HG03457 (cell line): ENCODE data around the gene CHMP4A.
"Not testable (repeated sequence)": the region's sequence is repeated elsewhere in the genome, so short reads cannot be mapped to it uniquely, and the experiment has no call there.

Experiments used
- ATAC-seq: cut with Tn5 transposase; IDR thresholded peaks from one replicate; pipeline ENCODE4 v1.9.1; 2021; ENCODE audit warnings: moderate number of reproducible peaks; ENCODE audit not compliant: unreplicated experiment

Gene CHMP4A

GRCh38 chr14:24226473-24226872, 13.2 kb upstream of the CHMP4A start:
- ATAC-seq, result no peak

- ATAC-seq, result no peak
Measured at GRCh38 chr14:24224618-24225071, 11.4 kb upstream of the CHMP4A start.

- not testable (repeated sequence) for ATAC-seq
Measured at GRCh38 chr14:24222987-24223386, 9.7 kb upstream of the CHMP4A start.

GRCh38 chr14:24219521-24219920, 6.2 kb upstream of the CHMP4A start:
- no peak for ATAC-seq

- ATAC-seq, result no peak
Measured at GRCh38 chr14:24219080-24219479, 5.8 kb upstream of the CHMP4A start.

- ATAC-seq, result not testable (repeated sequence)
Measured at GRCh38 chr14:24216876-24217275, 3.6 kb upstream of the CHMP4A start.

GRCh38 chr14:24216345-24216699, 3.0 kb upstream of the CHMP4A start:
- ATAC-seq, result no peak

GRCh38 chr14:24215495-24216344, 2.4 kb upstream of the CHMP4A start, which contains the start of gene MDP1:
Gene MDP1, minus strand, starts transcription at chr14:24216066. Its CDS starts 111 bp downstream, at chr14:24215955.
- ATAC-seq, result peak; percentile 42

- no peak for ATAC-seq
Measured at GRCh38 chr14:24213866-24214662, 776 bp upstream of the CHMP4A start.

GRCh38 chr14:24211311-24211710, 2.0 kb downstream of the CHMP4A start:
- ATAC-seq, result no peak

GRCh38 chr14:24207625-24208024, 5.7 kb downstream of the CHMP4A start:
- ATAC-seq, result no peak

GRCh38 chr14:24207104-24207551, 6.2 kb downstream of the CHMP4A start:
- no peak for ATAC-seq

- no peak for ATAC-seq
Measured at GRCh38 chr14:24206260-24207103, 6.8 kb downstream of the CHMP4A start.

- no peak for ATAC-seq
Measured at GRCh38 chr14:24204163-24205146, 8.8 kb downstream of the CHMP4A start.

GRCh38 chr14:24203249-24203886, 9.9 kb downstream of the CHMP4A start:
- ATAC-seq, result not testable (repeated sequence)

- ATAC-seq, result not testable (repeated sequence)
Measured at GRCh38 chr14:24202538-24202937, 10.8 kb downstream of the CHMP4A start.

- no peak for ATAC-seq
Measured at GRCh38 chr14:24198814-24199524, 14.3 kb downstream of the CHMP4A start.

GRCh38 chr14:24197056-24197450, 16.2 kb downstream of the CHMP4A start:
- ATAC-seq, result no peak
